ENCODE results near the gene CMIP. TPM values are rescaled to one million over a fixed set of nuclear protein-coding genes. Genes with fewer than 3 reads are reported as not detected.

CMIP gene
- total and polyA plus RNA-seq, 7 donors = 11.0 to 60.3 (median 20.4) TPM

DNA sequence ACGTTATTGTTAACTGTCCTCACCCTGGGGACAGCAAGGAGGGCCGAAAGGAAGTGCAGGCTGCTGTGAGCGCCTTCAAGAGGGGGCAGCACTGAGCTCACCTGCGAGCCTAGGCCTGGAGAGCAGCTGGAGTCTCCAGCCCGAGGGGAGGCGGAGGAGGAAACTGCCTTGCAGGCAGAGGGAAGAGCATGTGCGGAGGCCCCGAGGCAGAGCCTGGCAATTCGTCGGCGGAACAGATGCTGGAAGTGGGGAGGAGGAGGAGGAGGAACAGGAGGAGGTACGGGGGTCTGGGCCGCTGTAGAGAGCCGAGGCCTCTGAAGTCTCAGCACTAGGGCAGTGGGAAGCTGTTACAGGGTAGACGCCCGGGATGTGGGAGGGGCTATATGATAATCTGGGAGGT lies 284.8 kb downstream of the CMIP start:
- Histone ChIP-seq H3K36me3 (no peaks in the 10 kb centered on the region), H3K27me3 (no peaks in the 10 kb centered on the region), H3K4me1 (peaks cover 0 to 13% (median 13%) of the 10 kb centered on the region in 4 donors), H3K9me3 (no peaks in the 10 kb centered on the region), H3K4me3 (no peak overlapping the region), H3K27ac (no peak overlapping the region)
- 90 to 92% methylated on average over 16 of the region's 16 CpGs for WGBS, 2 donors
- intact Hi-C loops (cut with DNase I) = no loop called here
- TF ChIP-seq POLR2A (IDR thresholded peaks at IDR 0.05) (no peak), POLR2AphosphoS5 (IDR thresholded peaks at IDR 0.05) (no peak), EP300 (IDR thresholded peaks at IDR 0.05) (no peak)
- TF ChIP-seq, protein P1, sequence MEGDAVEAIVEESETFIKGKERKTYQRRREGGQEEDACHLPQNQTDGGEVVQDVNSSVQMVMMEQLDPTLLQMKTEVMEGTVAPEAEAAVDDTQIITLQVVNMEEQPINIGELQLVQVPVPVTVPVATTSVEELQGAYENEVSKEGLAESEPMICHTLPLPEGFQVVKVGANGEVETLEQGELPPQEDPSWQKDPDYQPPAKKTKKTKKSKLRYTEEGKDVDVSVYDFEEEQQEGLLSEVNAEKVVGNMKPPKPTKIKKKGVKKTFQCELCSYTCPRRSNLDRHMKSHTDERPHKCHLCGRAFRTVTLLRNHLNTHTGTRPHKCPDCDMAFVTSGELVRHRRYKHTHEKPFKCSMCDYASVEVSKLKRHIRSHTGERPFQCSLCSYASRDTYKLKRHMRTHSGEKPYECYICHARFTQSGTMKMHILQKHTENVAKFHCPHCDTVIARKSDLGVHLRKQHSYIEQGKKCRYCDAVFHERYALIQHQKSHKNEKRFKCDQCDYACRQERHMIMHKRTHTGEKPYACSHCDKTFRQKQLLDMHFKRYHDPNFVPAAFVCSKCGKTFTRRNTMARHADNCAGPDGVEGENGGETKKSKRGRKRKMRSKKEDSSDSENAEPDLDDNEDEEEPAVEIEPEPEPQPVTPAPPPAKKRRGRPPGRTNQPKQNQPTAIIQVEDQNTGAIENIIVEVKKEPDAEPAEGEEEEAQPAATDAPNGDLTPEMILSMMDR (IDR thresholded peaks at IDR 0.05) = no peak
- DNase-seq = no peak

- Histone ChIP-seq H3K27me3 (no peaks in the 10 kb centered on the region), H3K27ac (peak overlapping the region; percentile 63 to 76 (median 68)), H3K36me3 (no peaks in the 10 kb centered on the region), H3K9me3 (no peaks in the 10 kb centered on the region), H3K4me3 (peak overlapping the region; percentile 17 to 50 (median 44)), H3K4me1 (peaks cover 0 to 13% (median 13%) of the 10 kb centered on the region in 4 donors)
- intact Hi-C loops (cut with DNase I) = loop anchor here (10.0 kb wide), 1 partner anchor 526 kb away; no protein-coding TSS in a partner anchor
- DNase-seq = peak; percentile 95
- TF ChIP-seq POLR2AphosphoS5 (IDR thresholded peaks at IDR 0.05) (peak in 2 of 4 donors; percentile 12 to 46), POLR2A (IDR thresholded peaks at IDR 0.05) (no peak)
- TF ChIP-seq, protein P1 (IDR thresholded peaks at IDR 0.05) = peak; percentile 45 to 57 (median 50)
- 7 to 10% methylated on average over 47 of the region's 47 CpGs for WGBS, 2 donors
Observed at GRCh38 chr16:81730090-81731051, 285.8 kb downstream of the CMIP start.

DNA sequence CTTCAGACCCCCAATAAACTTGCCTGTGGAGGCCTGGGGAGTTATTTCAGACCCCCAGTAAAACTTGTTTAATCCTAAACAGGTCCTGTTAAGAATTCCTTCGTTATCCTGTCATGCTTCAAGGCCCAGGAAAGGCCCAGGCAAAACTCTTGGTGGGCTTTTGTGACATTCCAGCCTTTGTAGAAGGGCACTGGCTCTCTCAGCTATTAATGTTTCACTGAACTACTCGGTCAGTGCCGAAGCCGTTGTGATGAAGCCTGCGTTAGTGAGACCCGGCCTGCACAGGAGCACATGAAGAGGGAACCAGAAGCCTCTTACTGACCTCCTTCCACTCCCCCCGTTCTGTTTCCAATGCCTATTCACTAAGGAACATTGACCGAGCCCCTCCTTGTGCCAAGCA lies 287.0 kb downstream of the CMIP start:
- no peak overlapping the region for H3K4me3 ChIP-seq
- H3K36me3 ChIP-seq = no peaks in the 10 kb centered on the region
- H3K27ac ChIP-seq = peak overlapping the region in 2 of 4 donors; percentile 71 to 76
- H3K4me1 ChIP-seq = peaks cover 0 to 13% (median 13%) of the 10 kb centered on the region in 4 donors
- intact Hi-C loops (cut with DNase I) = loop anchor here (10.0 kb wide), 1 partner anchor 527 kb away; no protein-coding TSS in a partner anchor
- TF ChIP-seq, protein P1 (IDR thresholded peaks at IDR 0.05) = no peak
- TF ChIP-seq EP300 (IDR thresholded peaks at IDR 0.05) (no peak), POLR2A (IDR thresholded peaks at IDR 0.05) (no peak), POLR2AphosphoS5 (IDR thresholded peaks at IDR 0.05) (no peak)
- DNase-seq = no peak
- WGBS, 2 donors = 88 to 91% methylated on average over 8 of the region's 8 CpGs
- H3K27me3 ChIP-seq = no peaks in the 10 kb centered on the region
- no peaks in the 10 kb centered on the region for H3K9me3 ChIP-seq

DNA sequence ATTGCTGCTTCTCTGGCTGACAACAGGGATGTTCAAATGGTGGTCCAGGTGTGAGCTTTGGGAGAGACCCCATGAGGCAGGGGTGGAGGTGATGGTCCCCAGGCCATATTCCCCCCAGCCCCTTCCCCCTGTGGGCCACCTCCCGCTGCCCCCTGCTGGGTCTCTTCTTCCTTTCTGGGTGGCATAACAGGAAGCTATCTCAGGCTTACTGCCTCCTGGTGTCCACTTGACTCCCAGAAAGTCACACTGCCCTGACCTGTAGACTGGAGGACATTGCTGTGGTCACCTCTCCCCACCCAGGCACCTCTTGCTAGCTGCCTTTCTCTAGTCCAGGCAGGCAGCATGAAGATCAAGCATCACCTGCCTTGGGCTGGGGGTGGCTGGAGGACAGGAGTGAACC lies 288.1 kb downstream of the CMIP start:
- 88 to 100% methylated on average over 1 of the region's 1 CpG for WGBS, 2 donors

More for the DNA sequence above, 288.1 kb downstream of the CMIP start:
- Histone ChIP-seq H3K27ac (no peak overlapping the region), H3K4me3 (no peak overlapping the region), H3K27me3 (no peaks in the 10 kb centered on the region), H3K9me3 (no peaks in the 10 kb centered on the region), H3K36me3 (no peaks in the 10 kb centered on the region), H3K4me1 (peaks cover 0 to 15% (median 15%) of the 10 kb centered on the region in 4 donors)
- TF ChIP-seq EP300 (IDR thresholded peaks at IDR 0.05) (no peak), POLR2AphosphoS5 (IDR thresholded peaks at IDR 0.05) (no peak), POLR2A (IDR thresholded peaks at IDR 0.05) (no peak)
- TF ChIP-seq, protein P1 (IDR thresholded peaks at IDR 0.05) = no peak
- DNase-seq = no peak
- intact Hi-C loops (cut with DNase I) = loop anchor here (10.0 kb wide), 1 partner anchor 528 kb away; no protein-coding TSS in a partner anchor

All from sigmoid colon (tissue), 7 donors.